ENCODE results near the gene HSPB1. TPM values are rescaled to one million over a fixed set of nuclear protein-coding genes. Genes with fewer than 3 reads are reported as not detected.

Gene HSPB1
- total RNA-seq, 1 experiment from 2014 or later, result 82.1 TPM

GRCh38 chr7:76352193-76352592 is 49.7 kb downstream of the HSPB1 start:
- ChIA-PET CTCF (no interaction called here), POLR2A (no interaction called here)
- no peaks in the 10 kb centered on the region for H3K9me3 Mint-ChIP-seq (ENCODE audit: unreplicated experiment)
- H3K4me3 ChIP-seq (ENCODE audit: low read depth, low read length), result no peak overlapping the region
- H3K4me1 ChIP-seq, result peaks cover 14% of the 10 kb centered on the region
- no TSS peak for BruUV-seq (replicated peaks)
- no peak overlapping the region for H3K27ac Mint-ChIP-seq (ENCODE audit: unreplicated experiment)
- TF ChIP-seq CTCF (IDR thresholded peaks at IDR 0.05; ENCODE audit: insufficient read depth in 1 of 2, low read depth in 1 of 2, low read length in 1 of 2, severe bottlenecking in 1 of 2, unreplicated experiment in 1 of 2), result no peak
- H3K27me3 ChIP-seq (replicated peaks; ENCODE audit: control insufficient read depth, insufficient read depth, low read length), result no peaks in the 10 kb centered on the region
- intact Hi-C loops (cut with micrococcal nuclease; ENCODE audit: unreplicated experiment), result no loop called here
- no peak overlapping the region for H3K4me3 Mint-ChIP-seq (ENCODE audit: unreplicated experiment)
- no peaks in the 10 kb centered on the region for H3K9me3 ChIP-seq
- peaks cover 14% of the 10 kb centered on the region for H3K4me1 Mint-ChIP-seq (ENCODE audit: low read depth, unreplicated experiment)
- no peak for DNase-seq
- peaks cover 99% of the 10 kb centered on the region for H3K36me3 Mint-ChIP-seq (ENCODE audit: insufficient read depth, unreplicated experiment)
- peaks cover 4% of the 10 kb centered on the region for H3K36me3 ChIP-seq (ENCODE audit: control insufficient read depth, insufficient read depth, low read length)
- H3K27me3 Mint-ChIP-seq (ENCODE audit: insufficient read depth, unreplicated experiment), result no peaks in the 10 kb centered on the region

GRCh38 chr7:76353744-76354143 is 51.3 kb downstream of the HSPB1 start:
- intact Hi-C loops (cut with micrococcal nuclease; ENCODE audit: unreplicated experiment), result no loop called here
- ChIA-PET CTCF (no interaction called here), POLR2A (no interaction called here)
- Histone ChIP-seq H3K4me3 (ENCODE audit: low read depth, low read length) (no peak overlapping the region), H3K27me3 (replicated peaks; ENCODE audit: control insufficient read depth, insufficient read depth, low read length) (no peaks in the 10 kb centered on the region), H3K36me3 (ENCODE audit: control insufficient read depth, insufficient read depth, low read length) (peaks cover 4% of the 10 kb centered on the region), H3K9me3 (no peaks in the 10 kb centered on the region), H3K4me1 (peaks cover 14% of the 10 kb centered on the region)
- Mint-ChIP-seq H3K36me3 (ENCODE audit: insufficient read depth, unreplicated experiment) (peaks cover 99% of the 10 kb centered on the region), H3K4me3 (ENCODE audit: unreplicated experiment) (no peak overlapping the region), H3K9me3 (ENCODE audit: unreplicated experiment) (no peaks in the 10 kb centered on the region), H3K27me3 (ENCODE audit: insufficient read depth, unreplicated experiment) (no peaks in the 10 kb centered on the region), H3K27ac (ENCODE audit: unreplicated experiment) (no peak overlapping the region), H3K4me1 (ENCODE audit: low read depth, unreplicated experiment) (peaks cover 14% of the 10 kb centered on the region)
- BruUV-seq (replicated peaks), result no TSS peak
- no peak for TF ChIP-seq CTCF (IDR thresholded peaks at IDR 0.05; ENCODE audit: insufficient read depth in 1 of 2, low read depth in 1 of 2, low read length in 1 of 2, severe bottlenecking in 1 of 2, unreplicated experiment in 1 of 2)
- DNase-seq, result no peak

Other genes starting within 250 kb of the HSPB1 start
- gene SRRM3, start 100.8 kb upstream of the HSPB1 start, total RNA-seq (2022), result 0.86 and 1.7 TPM in 2 replicates
- gene YWHAG, start 56.3 kb downstream of the HSPB1 start, total RNA-seq (2022), result 141 and 150 TPM in 2 replicates
- 1.1 and 1.6 TPM in 2 replicates for gene SSC4D, start 107.0 kb downstream of the HSPB1 start, total RNA-seq (2022)
- 3.2 and 5.5 TPM in 2 replicates for gene ZP3, start 122.3 kb downstream of the HSPB1 start, total RNA-seq (2022)
- 45.2 and 54.7 TPM in 2 replicates for gene DTX2, start 159.0 kb downstream of the HSPB1 start, total RNA-seq (2022)
- 5.3 and 9.1 TPM in 2 replicates for gene UPK3B, start 207.9 kb downstream of the HSPB1 start, total RNA-seq (2022)
- gene SPDYE16, start 240.6 kb downstream of the HSPB1 start, total RNA-seq (2022), result 0.34 and 0.44 TPM in 2 replicates